ENCODE data around the gene NFKBIZ.

GRCh38 chr3:101802179-101802578 is 47.1 kb upstream of the NFKBIZ start:
- TF ChIP-seq CTCF (IDR thresholded peaks at IDR 0.05): no peak
- TF ChIP-seq POLR2A (IDR thresholded peaks at IDR 0.05): no peak
